Right atrium auricular region (tissue), 2 donors: ENCODE data around the gene MYL5. TPM values are rescaled to one million over a fixed set of nuclear protein-coding genes. Genes with fewer than 3 reads are reported as not detected.

Experiments used
- DNase-seq: peaks from one replicate; pipeline ENCODE4 v3.0.0-alpha.2; 2019; ENCODE audit warnings: low spot score
- H3K27ac ChIP-seq, 2 donors: fragments of 200-600 bp; sonication (generic); 1 replicate in 1 of 2; 2 replicates in 1 of 2; pipeline ENCODE4 v1.5.1; 2016 to 2019
- H3K27me3 ChIP-seq, 2 donors: fragments of 200-600 bp; sonication (generic); one replicate each; pipeline versions ENCODE4 v1.5.1 to v1.6.0; 2017 to 2019
- H3K36me3 ChIP-seq: fragments of 200-600 bp; sonication (generic); one replicate; pipeline ENCODE4 v1.5.1; 2016
- H3K4me1 ChIP-seq, 2 donors: fragments of 200-600 bp; sonication (generic); one replicate each; pipeline versions ENCODE4 v1.5.1 to v1.6.0; 2017 to 2019
- H3K4me3 ChIP-seq, 2 donors: fragments of 200-600 bp; sonication (generic); 1 replicate in 1 of 2; 2 replicates in 1 of 2; pipeline ENCODE4 v1.5.1; 2017 to 2019; ENCODE audit warnings: mild to moderate bottlenecking in 1 of 2, moderate library complexity in 1 of 2
- H3K9me3 ChIP-seq, 2 donors: fragments of 200-600 bp; sonication (generic); one replicate each; pipeline ENCODE4 v1.5.1; 2019
- total RNA-seq, 2 donors: library from RNA; depleted of rRNA; stranded (reverse); fragments of >200 nt; gene quantifications; one replicate each; pipeline ENCODE4 v1.1.0, GENCODE V29; 2016
- TF ChIP-seq, protein P1 (sequence below), 2 donors: fragments of 200-600 bp; sonication (generic); IDR thresholded peaks; one replicate each; pipeline ENCODE4 v1.5.1; 2019; ENCODE audit warnings: antibody characterized with exemption in 2 of 2

Gene MYL5
- total RNA-seq, 2 donors from 2014 or later = 3.2 to 3.6 TPM

DNA sequence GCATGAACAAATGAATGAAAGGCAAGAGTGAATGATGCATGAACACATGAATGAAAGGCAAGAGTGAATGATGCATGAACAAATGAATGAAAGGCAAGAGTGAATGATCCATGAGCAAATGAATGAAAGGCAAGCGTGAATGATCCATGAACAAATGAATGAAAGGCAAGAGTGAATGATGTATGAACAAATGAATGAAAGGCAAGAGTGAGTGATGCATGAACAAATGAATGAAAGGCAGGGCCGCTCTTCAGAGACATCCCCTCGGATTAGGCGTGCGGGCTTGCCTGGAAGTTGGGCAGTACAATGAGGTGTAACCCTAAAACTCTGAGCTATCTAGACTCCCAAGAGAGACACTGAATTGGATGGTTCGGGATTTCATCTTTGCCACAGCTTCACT is 35.0 kb downstream of the MYL5 start:
- no peak for DNase-seq
- Histone ChIP-seq H3K36me3 (no peaks in the 10 kb centered on the region), H3K27ac (no peak overlapping the region), H3K4me3 (no peak overlapping the region), H3K9me3 (no peaks in the 10 kb centered on the region), H3K27me3 (no peaks in the 10 kb centered on the region), H3K4me1 (peaks cover 0 to 43% of the 10 kb centered on the region in 2 donors)
- TF ChIP-seq, protein P1, sequence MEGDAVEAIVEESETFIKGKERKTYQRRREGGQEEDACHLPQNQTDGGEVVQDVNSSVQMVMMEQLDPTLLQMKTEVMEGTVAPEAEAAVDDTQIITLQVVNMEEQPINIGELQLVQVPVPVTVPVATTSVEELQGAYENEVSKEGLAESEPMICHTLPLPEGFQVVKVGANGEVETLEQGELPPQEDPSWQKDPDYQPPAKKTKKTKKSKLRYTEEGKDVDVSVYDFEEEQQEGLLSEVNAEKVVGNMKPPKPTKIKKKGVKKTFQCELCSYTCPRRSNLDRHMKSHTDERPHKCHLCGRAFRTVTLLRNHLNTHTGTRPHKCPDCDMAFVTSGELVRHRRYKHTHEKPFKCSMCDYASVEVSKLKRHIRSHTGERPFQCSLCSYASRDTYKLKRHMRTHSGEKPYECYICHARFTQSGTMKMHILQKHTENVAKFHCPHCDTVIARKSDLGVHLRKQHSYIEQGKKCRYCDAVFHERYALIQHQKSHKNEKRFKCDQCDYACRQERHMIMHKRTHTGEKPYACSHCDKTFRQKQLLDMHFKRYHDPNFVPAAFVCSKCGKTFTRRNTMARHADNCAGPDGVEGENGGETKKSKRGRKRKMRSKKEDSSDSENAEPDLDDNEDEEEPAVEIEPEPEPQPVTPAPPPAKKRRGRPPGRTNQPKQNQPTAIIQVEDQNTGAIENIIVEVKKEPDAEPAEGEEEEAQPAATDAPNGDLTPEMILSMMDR (IDR thresholded peaks at IDR 0.05) = no peak

DNA sequence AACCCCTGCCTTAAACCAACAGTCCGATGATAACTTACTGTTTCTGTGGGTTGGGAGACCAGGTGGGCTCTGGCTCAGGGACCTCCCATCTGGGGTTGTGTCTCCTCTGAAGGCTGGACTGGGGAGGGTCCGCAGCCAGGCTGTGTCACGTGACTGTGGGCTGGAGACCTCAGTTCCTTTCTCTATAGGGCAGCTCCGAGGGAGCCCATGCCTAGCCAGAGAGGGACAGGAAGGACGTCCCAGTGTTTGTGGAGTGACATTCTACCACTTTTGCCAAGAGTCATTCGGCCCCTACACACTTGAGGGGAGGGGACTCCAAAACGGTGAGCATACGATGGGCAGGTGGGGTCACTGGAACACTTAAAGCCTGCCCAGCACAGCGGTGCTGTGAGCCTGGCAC is 35.8 kb downstream of the MYL5 start:
- H3K4me3 ChIP-seq = no peak overlapping the region
- peaks cover 0 to 38% of the 10 kb centered on the region in 2 donors for H3K4me1 ChIP-seq
- no peaks in the 10 kb centered on the region for H3K27me3 ChIP-seq
- no peaks in the 10 kb centered on the region for H3K9me3 ChIP-seq
- no peak for DNase-seq
- TF ChIP-seq, protein P1 (IDR thresholded peaks at IDR 0.05) = no peak
- H3K27ac ChIP-seq = no peak overlapping the region
- H3K36me3 ChIP-seq = no peaks in the 10 kb centered on the region

DNA sequence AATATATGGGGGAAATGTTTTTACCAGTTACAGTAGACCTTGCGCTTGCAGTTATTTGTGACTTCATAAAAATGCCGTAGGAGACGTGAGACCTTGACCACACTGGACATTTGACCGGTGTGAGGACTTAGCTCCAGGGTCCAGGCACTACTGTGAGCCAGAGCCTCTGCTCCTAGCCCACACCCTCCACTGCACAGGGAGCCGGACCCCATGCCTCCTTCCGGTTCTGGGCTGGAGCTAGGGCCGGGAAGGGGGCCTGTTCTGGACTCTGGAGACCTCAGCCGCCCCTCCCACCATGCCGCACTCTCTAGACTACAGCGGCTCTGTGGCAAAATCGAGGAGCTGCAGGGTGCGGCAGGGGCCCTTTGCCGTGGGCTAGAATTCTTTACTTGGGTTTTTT is 36.6 kb downstream of the MYL5 start:
- Histone ChIP-seq H3K4me3 (no peak overlapping the region), H3K36me3 (no peaks in the 10 kb centered on the region), H3K27ac (no peak overlapping the region), H3K9me3 (no peaks in the 10 kb centered on the region), H3K27me3 (no peaks in the 10 kb centered on the region), H3K4me1 (peaks cover 0 to 36% of the 10 kb centered on the region in 2 donors)
- TF ChIP-seq, protein P1 (IDR thresholded peaks at IDR 0.05) = no peak
- no peak for DNase-seq

DNA sequence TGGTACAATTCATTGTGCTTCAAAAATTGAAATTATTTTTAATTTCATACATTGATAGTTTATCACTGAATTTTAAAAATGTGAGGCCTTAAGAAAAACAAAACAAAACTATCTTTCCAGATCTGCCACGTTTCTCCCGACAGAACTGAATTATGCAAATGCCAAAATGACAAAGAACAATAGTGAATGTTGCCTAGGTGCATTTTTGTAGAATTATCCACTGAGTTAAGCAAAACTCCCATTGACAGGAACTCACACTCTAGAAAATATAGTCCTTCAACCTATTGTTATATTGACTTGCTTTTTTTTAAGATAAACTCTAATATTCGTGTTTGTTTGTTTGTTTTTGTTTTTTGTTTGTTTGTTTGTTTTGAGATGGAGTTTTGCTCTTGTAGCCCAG is 37.8 kb downstream of the MYL5 start:
- TF ChIP-seq, protein P1 (IDR thresholded peaks at IDR 0.05) = no peak
- Histone ChIP-seq H3K4me1 (peaks cover 0 to 27% of the 10 kb centered on the region in 2 donors), H3K27ac (no peak overlapping the region), H3K9me3 (no peaks in the 10 kb centered on the region), H3K4me3 (no peak overlapping the region), H3K27me3 (no peaks in the 10 kb centered on the region), H3K36me3 (no peaks in the 10 kb centered on the region)
- no peak for DNase-seq

DNA sequence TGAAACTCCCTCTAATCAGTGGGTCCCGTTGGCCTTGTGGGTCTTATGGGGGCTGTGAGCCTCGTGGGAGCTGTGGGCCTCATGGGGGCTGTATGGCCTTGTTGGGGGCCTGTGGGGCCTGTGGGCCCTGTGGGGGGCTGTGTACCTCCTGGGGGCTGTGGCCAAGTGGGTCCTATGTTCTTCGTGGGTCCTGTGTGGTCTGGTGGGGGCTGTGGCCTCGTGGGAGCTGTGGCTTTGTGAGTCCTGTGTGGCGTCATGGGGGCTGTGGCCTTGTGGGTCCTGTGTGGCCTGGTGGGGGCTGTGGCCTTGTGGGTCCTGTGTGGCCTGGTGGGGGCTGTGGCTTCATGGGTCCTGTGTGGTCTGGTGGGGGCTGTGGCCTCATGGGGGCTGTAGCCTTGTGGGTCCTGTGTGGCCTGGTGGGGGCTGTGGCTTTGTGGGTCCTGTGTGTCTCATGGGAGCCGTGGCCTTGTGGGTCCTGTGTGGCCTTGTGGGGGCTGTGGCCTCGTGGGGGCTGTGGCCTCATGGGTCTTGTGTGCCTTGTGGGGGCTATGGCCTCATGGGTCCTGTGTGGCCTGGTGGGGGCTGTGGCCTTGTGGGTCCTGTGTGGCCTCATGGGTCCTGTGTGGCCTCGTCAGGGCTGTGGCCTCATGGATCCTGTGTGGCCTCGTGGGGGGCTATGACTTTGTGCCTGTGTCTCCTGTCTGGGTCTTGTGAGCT is 38.7 kb downstream of the MYL5 start:
- Histone ChIP-seq H3K36me3 (no peaks in the 10 kb centered on the region), H3K9me3 (no peaks in the 10 kb centered on the region), H3K4me1 (peaks cover 0 to 31% of the 10 kb centered on the region in 2 donors), H3K27ac (no peak overlapping the region), H3K27me3 (no peaks in the 10 kb centered on the region), H3K4me3 (no peak overlapping the region)
- TF ChIP-seq, protein P1 (IDR thresholded peaks at IDR 0.05) = no peak
- DNase-seq = no peak

DNA sequence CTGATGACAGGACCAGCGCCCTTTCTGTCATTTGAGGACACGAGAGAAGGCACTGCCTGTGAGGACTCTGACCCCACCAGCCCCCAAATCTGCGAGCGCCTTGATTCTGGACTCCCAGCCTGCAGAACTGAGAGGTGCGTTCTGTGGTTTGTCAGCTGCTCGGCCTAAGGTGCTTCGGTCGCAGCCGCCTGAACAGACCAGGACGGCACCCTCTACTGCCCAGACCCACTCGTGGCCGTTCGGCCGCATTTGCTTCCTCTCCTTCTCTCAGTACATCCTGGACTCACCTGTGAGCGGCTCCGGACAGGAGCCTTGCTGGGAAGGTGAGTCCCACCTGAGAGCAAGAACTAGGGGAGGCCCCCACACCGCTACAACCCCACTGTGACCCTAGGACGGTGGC is 39.7 kb downstream of the MYL5 start:
- no peak for DNase-seq
- peaks cover 0 to 22% of the 10 kb centered on the region in 2 donors for H3K4me1 ChIP-seq
- H3K27me3 ChIP-seq = no peaks in the 10 kb centered on the region
- no peak overlapping the region for H3K4me3 ChIP-seq
- no peaks in the 10 kb centered on the region for H3K36me3 ChIP-seq
- TF ChIP-seq, protein P1 (IDR thresholded peaks at IDR 0.05) = no peak
- H3K9me3 ChIP-seq = no peaks in the 10 kb centered on the region
- H3K27ac ChIP-seq = no peak overlapping the region
